ENCODE measurements around the gene PLPP6. TPM values are rescaled to one million over a fixed set of nuclear protein-coding genes. Genes with fewer than 3 reads are reported as not detected.
"Not testable (repeated sequence)": the region's sequence is repeated elsewhere in the genome, so short reads cannot be mapped to it uniquely, and the experiment has no call there.

Gene PLPP6
- total RNA-seq, 1 donor from 2014 or later, result 7.3 TPM

DNA sequence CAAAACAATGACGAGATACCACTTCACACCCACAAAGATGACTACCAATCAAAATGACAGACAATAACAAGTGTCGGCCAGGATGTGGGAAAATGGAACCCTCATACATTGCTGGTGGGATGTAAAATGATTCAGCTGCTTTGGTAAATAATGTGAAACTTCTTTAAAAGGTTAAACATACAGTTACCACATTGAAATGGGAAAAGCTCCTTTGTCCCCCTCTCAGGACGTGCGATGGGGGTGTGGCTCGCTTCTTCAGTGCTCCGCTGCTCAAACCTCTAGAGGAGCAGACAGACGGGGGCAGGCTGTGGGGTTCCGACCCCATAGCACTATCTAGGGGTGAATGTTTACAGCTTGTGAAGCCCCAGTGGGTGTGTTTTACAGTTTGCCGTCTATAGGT is 8.0 kb upstream of the PLPP6 start:
- Mint-ChIP-seq H3K9me3 (ENCODE audit: unreplicated experiment) (no peaks in the 10 kb centered on the region), H3K4me3 (ENCODE audit: unreplicated experiment) (no peak overlapping the region), H3K27ac (ENCODE audit: unreplicated experiment) (no peak overlapping the region), H3K27me3 (ENCODE audit: low read depth, unreplicated experiment) (no peaks in the 10 kb centered on the region), H3K4me1 (ENCODE audit: low read depth, unreplicated experiment) (no peaks in the 10 kb centered on the region), H3K36me3 (ENCODE audit: low read depth, unreplicated experiment) (peaks cover 5% of the 10 kb centered on the region)
- Histone ChIP-seq H3K27ac (ENCODE audit: low read depth, low read length) (no peak overlapping the region), H3K4me2 (ENCODE audit: low read length) (no peak overlapping the region), H4K20me1 (ENCODE audit: insufficient read depth, low read length) (no peaks in the 10 kb centered on the region), H2AFZ (ENCODE audit: low read depth, low read length) (no peak overlapping the region), H3K4me3 (ENCODE audit: insufficient read depth, low read depth, low read length) (no peak overlapping the region), H3K79me2 (ENCODE audit: insufficient read depth, low read length) (no peaks in the 10 kb centered on the region), H3K4me1 (ENCODE audit: insufficient read depth, low read length) (no peaks in the 10 kb centered on the region), H3K27me3 (ENCODE audit: insufficient read depth, low read length) (no peaks in the 10 kb centered on the region), H3K9me3 (ENCODE audit: insufficient read depth, low read depth, low read length) (no peaks in the 10 kb centered on the region), H3K9ac (ENCODE audit: low read length) (no peak overlapping the region), H3K36me3 (ENCODE audit: insufficient read depth, low read length) (no peaks in the 10 kb centered on the region)
- FAIRE-seq (no peak), DNase-seq (ENCODE audit: low read depth) (no peak)
- TF ChIP-seq EZH2 (IDR thresholded peaks at IDR 0.05; ENCODE audit: insufficient read depth, low read length), result no peak
- TF ChIP-seq, protein P1, sequence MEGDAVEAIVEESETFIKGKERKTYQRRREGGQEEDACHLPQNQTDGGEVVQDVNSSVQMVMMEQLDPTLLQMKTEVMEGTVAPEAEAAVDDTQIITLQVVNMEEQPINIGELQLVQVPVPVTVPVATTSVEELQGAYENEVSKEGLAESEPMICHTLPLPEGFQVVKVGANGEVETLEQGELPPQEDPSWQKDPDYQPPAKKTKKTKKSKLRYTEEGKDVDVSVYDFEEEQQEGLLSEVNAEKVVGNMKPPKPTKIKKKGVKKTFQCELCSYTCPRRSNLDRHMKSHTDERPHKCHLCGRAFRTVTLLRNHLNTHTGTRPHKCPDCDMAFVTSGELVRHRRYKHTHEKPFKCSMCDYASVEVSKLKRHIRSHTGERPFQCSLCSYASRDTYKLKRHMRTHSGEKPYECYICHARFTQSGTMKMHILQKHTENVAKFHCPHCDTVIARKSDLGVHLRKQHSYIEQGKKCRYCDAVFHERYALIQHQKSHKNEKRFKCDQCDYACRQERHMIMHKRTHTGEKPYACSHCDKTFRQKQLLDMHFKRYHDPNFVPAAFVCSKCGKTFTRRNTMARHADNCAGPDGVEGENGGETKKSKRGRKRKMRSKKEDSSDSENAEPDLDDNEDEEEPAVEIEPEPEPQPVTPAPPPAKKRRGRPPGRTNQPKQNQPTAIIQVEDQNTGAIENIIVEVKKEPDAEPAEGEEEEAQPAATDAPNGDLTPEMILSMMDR (IDR thresholded peaks at IDR 0.05; ENCODE audit: insufficient read depth, low read depth, low read length), result no peak

DNA sequence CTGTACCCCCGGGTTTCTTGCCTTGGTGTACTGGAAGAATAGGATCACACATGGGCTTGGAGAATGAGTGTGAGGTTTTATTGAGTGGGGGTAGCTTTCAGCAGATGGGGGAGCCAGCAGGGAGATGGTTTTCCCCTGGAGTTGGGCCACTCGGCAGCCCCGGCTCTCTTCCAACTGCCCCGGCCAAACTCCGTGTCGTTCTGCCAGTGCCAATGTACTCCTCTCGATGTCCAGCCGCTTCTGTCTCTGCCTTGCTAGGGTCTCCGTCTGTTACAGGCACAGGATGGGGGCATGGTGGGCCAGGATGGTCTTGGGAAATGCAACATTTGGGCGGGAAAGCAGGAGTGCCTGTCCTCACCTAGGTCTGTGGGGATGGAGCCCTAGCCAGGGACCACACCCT is 7.6 kb upstream of the PLPP6 start:
- FAIRE-seq (no peak), DNase-seq (ENCODE audit: low read depth) (no peak)
- no peak overlapping the region for H3K9ac ChIP-seq (ENCODE audit: low read length)
- H3K27me3 ChIP-seq (ENCODE audit: insufficient read depth, low read length), result no peaks in the 10 kb centered on the region
- no peak overlapping the region for H2AFZ ChIP-seq (ENCODE audit: low read depth, low read length)
- H3K4me3 ChIP-seq (ENCODE audit: insufficient read depth, low read depth, low read length), result no peak overlapping the region
- no peaks in the 10 kb centered on the region for H3K36me3 ChIP-seq (ENCODE audit: insufficient read depth, low read length)
- no peaks in the 10 kb centered on the region for H3K4me1 Mint-ChIP-seq (ENCODE audit: low read depth, unreplicated experiment)
- no peaks in the 10 kb centered on the region for H3K4me1 ChIP-seq (ENCODE audit: insufficient read depth, low read length)
- no peak overlapping the region for H3K27ac ChIP-seq (ENCODE audit: low read depth, low read length)
- H3K9me3 ChIP-seq (ENCODE audit: insufficient read depth, low read depth, low read length), result no peaks in the 10 kb centered on the region
- no peak overlapping the region for H3K27ac Mint-ChIP-seq (ENCODE audit: unreplicated experiment)
- H3K36me3 Mint-ChIP-seq (ENCODE audit: low read depth, unreplicated experiment), result peaks cover 4% of the 10 kb centered on the region
- H3K79me2 ChIP-seq (ENCODE audit: insufficient read depth, low read length), result no peaks in the 10 kb centered on the region
- H3K4me3 Mint-ChIP-seq (ENCODE audit: unreplicated experiment), result no peak overlapping the region
- TF ChIP-seq, protein P1 (IDR thresholded peaks at IDR 0.05; ENCODE audit: insufficient read depth, low read depth, low read length), result no peak
- TF ChIP-seq EZH2 (IDR thresholded peaks at IDR 0.05; ENCODE audit: insufficient read depth, low read length), result no peak
- no peak overlapping the region for H3K4me2 ChIP-seq (ENCODE audit: low read length)
- H4K20me1 ChIP-seq (ENCODE audit: insufficient read depth, low read length), result no peaks in the 10 kb centered on the region
- H3K9me3 Mint-ChIP-seq (ENCODE audit: unreplicated experiment), result no peaks in the 10 kb centered on the region
- no peaks in the 10 kb centered on the region for H3K27me3 Mint-ChIP-seq (ENCODE audit: low read depth, unreplicated experiment)

DNA sequence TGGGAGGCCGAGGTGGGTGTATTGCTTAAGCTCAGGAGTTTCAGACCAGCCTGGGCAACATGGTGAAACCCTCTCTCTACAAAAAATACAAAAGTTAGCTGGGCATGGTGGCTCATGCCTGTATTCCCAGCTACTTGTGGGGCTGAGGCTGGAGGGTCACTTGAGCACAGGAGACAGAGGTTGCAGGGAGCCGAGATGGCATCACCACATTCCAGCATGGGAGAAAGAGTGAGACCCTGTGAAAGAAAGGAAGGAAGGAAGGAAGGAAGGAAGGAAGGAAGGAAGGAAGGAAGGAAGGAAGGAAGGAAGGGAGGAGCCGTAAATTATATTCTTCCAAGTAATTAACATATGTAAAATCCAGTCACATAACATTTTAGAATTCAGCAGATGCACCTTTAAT is 5.9 kb upstream of the PLPP6 start:
- H3K9me3 Mint-ChIP-seq (ENCODE audit: unreplicated experiment); H3K79me2 ChIP-seq (ENCODE audit: insufficient read depth, low read length); H4K20me1 ChIP-seq (ENCODE audit: insufficient read depth, low read length); H3K36me3 Mint-ChIP-seq (ENCODE audit: low read depth, unreplicated experiment); H3K4me2 ChIP-seq (ENCODE audit: low read length); H3K27ac ChIP-seq (ENCODE audit: low read depth, low read length); H3K9me3 ChIP-seq (ENCODE audit: insufficient read depth, low read depth, low read length); H3K4me3 Mint-ChIP-seq (ENCODE audit: unreplicated experiment); H3K4me3 ChIP-seq (ENCODE audit: insufficient read depth, low read depth, low read length); H2AFZ ChIP-seq (ENCODE audit: low read depth, low read length); DNase-seq (ENCODE audit: low read depth); H3K36me3 ChIP-seq (ENCODE audit: insufficient read depth, low read length); FAIRE-seq; H3K4me1 ChIP-seq (ENCODE audit: insufficient read depth, low read length); H3K4me1 Mint-ChIP-seq (ENCODE audit: low read depth, unreplicated experiment); H3K27ac Mint-ChIP-seq (ENCODE audit: unreplicated experiment); H3K9ac ChIP-seq (ENCODE audit: low read length); H3K27me3 Mint-ChIP-seq (ENCODE audit: low read depth, unreplicated experiment); H3K27me3 ChIP-seq (ENCODE audit: insufficient read depth, low read length): not testable (repeated sequence)
